AG09309 (cell line): Measurements from ENCODE around the gene EDARADD.

Experiments
- DNase-seq: peaks from one replicate; pipeline ENCODE4 v3.0.0-alpha.2; 2010; ENCODE audit warnings: low read depth
- H3K4me3 ChIP-seq: 2 replicates; pipeline ENCODE4 v1.5.1; 2011; ENCODE audit warnings: mild to moderate bottlenecking, low read depth, low read length, moderate library complexity; ENCODE audit not compliant: control insufficient read depth
- TF ChIP-seq, protein P1 (sequence below): IDR thresholded peaks from 2 replicates; pipeline ENCODE4 v1.5.1; 2011; ENCODE audit warnings: mild to moderate bottlenecking, low read depth, low read length, inconsistent platforms; ENCODE audit not compliant: insufficient read depth, control insufficient read depth; ENCODE audit errors: missing control alignments

The EDARADD gene

DNA sequence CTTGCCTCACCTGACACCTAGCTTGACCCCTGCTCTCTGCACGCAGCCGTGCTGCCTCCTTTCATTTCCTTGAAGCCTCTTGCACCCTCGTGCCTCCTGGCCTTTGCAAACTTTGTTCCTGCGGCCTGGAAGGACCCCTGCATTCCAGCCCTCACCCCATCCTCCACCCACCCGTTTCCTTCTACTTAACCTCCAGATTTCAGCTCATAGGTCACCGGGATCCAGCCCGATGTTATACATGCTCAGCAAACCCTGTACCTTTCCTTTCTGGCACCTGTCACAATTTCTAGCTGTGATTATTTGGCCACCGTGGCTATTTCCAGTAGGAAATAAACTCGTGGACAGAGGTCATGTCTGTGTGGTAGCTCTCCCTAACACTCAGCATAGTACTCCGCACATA lies 4.5 kb downstream of the EDARADD start:
- H3K4me3 ChIP-seq: no peak overlapping the region
- TF ChIP-seq, protein P1, sequence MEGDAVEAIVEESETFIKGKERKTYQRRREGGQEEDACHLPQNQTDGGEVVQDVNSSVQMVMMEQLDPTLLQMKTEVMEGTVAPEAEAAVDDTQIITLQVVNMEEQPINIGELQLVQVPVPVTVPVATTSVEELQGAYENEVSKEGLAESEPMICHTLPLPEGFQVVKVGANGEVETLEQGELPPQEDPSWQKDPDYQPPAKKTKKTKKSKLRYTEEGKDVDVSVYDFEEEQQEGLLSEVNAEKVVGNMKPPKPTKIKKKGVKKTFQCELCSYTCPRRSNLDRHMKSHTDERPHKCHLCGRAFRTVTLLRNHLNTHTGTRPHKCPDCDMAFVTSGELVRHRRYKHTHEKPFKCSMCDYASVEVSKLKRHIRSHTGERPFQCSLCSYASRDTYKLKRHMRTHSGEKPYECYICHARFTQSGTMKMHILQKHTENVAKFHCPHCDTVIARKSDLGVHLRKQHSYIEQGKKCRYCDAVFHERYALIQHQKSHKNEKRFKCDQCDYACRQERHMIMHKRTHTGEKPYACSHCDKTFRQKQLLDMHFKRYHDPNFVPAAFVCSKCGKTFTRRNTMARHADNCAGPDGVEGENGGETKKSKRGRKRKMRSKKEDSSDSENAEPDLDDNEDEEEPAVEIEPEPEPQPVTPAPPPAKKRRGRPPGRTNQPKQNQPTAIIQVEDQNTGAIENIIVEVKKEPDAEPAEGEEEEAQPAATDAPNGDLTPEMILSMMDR: no peak
- DNase-seq: no peak

DNA sequence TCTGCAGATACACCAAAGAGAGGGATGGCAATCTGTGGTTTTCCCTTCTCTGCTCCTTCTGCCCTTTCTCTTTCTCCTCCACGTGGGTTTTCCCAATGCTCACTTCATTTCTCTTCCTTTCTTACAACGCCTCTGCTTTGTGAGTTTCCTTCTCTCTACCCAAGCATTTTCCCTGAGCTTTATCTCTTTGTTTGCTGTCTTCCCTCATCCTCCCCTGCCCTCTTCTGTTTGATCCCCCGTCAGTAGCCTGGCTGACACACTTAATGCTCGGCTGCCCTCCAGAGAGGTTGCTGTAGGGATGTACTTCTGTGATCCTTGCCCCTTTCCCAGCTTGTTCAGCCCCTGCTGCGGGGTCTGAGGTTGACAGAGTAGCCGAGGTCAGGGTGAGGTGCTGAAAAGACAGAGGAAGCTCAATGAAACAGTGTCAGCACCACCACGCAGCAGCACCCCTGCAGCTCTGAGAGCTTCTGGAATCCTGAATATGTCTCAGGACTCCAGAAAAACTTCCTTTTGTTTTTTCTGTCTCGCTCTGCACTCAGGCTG lies 6.0 kb downstream of the EDARADD start:
- no peak overlapping the region for H3K4me3 ChIP-seq
- TF ChIP-seq, protein P1: no peak
- DNase-seq: no peak

DNA sequence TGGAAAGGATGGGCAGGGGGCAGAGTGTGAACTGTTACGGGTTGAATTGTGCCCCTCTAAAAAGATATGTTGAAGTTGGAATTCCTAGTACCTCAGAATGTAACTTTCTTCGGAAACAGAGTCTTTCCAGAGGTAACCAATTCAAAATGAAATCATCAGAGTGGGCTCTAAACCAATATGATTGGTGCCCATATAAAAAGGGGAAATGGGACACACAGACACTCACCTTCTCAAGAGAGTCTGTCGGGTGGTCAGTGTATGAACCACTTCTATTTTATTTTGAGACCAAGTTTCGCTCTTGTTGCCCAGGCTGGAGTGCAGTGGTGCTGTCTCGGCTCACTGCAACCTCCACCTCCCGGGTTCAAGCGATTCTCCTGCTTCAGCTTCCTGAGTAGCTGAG lies 7.6 kb downstream of the EDARADD start:
- DNase-seq: no peak
- TF ChIP-seq, protein P1: no peak
- no peak overlapping the region for H3K4me3 ChIP-seq

DNA sequence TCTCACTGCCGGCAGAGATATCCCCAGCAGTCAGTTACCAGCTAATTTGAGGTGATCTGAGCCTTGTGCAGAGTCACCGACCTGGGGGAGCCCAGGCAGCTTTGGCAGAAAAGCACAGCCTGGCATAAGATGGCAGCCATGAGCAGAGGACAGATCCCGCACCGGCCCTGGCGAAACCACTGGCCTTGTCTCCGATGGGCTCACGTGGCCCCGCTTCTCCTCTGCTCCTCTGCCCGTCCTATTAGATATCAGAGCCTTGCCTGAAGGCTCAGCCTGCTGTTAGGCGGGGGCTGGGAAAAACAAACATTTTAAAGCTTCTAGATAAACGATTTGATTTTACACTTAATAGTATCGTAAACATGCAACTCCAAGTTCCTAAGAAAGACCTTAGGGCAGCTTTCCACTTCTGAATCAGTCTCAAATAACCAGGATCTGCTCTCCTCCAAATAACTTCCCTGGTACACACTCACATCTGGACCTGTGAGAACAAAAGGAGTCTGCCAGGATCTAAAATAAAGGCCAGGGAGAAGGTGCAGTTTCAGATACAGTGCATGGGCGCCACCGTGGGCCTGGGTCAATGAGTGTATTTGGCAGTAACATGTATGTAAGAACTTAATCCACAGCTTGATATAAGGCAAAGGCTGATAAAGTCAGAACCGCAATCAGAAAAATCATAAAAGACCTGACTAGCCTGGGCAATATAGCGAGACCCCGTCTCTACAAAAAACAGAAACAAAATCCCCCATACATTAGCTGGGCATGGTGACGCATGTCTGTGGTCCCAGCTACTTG lies 10.0 kb downstream of the EDARADD start:
- TF ChIP-seq, protein P1: no peak
- H3K4me3 ChIP-seq: no peak overlapping the region
- no peak for DNase-seq

DNA sequence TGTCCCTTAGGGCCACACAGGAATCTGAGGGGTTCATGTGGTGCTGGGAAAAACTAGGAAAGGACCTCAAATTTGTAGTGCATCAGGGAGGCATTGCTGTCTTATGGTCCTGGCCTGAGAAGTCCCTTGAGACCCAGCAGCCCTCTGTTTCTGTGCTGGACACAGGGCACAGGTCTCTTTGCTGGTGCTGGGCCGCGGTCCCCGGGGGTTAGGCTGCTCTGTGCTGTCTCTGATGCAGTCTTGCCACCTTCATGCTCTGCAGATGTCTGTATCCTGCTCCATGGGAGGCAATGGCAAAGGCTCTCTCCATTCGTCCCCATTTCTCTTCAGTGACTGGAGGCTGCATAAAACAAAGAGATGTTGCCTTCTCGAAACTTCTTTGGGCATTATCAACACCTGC lies 13.0 kb downstream of the EDARADD start:
- TF ChIP-seq, protein P1: no peak
- no peak overlapping the region for H3K4me3 ChIP-seq

DNA sequence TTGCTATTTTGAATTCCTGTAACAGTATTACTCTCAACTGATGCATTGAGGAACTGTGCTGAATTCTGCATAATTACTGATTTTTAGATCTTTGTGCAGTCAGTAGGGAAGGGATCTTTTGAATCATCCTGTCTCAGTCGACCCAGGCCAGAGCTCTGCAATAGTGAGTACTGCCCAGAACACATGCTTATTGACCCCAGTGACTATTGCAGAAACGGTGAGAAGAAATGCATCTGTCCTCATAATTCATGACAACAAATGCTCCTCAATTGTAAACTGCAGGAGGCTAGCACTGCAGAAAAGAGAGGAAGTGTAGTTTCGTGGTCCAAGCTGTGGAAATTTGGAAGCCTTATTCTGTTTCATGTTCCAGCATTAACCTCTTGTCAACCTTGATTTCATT lies 19.6 kb downstream of the EDARADD start:
- no peak overlapping the region for H3K4me3 ChIP-seq
- TF ChIP-seq, protein P1: no peak
- no peak for DNase-seq

More for the DNA sequence above, 13.0 kb downstream of the EDARADD start:
- no peak for DNase-seq
